ENCODE data around the gene ST7L. TPM values are rescaled to one million over a fixed set of nuclear protein-coding genes. Genes with fewer than 3 reads are reported as not detected.

The ST7L gene
- total and polyA plus RNA-seq, 9 of the 15 experiments (the other 6 are each of a cell fraction or from before 2014, with no cell fraction given), result 9.0 to 32.5 (median 26.6) TPM

DNA sequence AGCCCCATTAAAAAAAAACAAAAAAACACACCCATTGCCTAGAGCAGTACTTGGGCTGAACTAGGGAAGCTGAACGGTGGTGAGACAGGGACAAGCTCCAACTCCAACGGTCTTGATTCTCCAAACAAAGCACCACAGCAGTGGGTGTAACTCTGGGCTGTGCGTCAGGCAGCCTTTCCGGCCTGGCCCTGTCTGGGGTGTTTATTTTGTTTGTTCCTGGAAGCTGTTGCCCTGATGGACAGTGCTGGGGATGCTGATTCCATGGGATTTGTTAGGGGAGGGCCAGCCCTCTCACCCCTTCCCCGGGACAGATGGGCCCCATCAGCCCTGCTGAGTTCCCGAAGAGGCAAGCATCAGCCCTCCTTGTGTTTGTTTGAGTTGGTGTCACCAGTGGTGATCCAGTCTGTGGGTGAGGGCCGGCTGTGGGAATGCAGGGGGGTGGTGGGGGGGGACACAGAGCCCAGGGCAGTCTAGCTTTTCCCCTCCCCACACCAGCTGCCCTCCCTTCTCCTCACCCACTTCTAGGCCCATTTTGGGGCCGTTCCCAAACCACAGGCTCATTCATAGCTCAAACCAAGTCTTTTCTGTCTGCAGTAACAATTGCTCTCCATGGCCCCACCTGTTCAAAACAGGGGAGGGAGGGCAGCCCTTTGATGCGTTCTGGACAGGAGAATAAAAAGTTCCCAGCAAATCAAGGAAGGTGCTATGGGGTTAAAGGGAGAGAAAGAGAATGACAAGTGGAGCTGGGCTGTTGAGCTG, 105.7 kb downstream of the ST7L start:
- WGBS (ENCODE audit: insufficient coverage, low coverage, missing lambda C conversion rate), result 3% methylated on average over 8 of the region's 9 CpGs
- FAIRE-seq (no peak), DNase-seq (ENCODE audit: extremely low read depth in 1 of 4, low spot score in 3 of 4) (no peak), ATAC-seq (no peak)
- in situ Hi-C loops (cut with MboI) (no loop called here), intact Hi-C loops (cut with micrococcal nuclease) (no loop called here)
- no peak for TF ChIP-seq FOXK1 (CRISPR knock-in tag; IDR thresholded peaks at IDR 0.05; ENCODE audit: borderline replicate concordance)
- no peak for TF ChIP-seq GTF2E2 (tag; IDR thresholded peaks at IDR 0.05)
- TF ChIP-seq NR2C1 (IDR thresholded peaks at IDR 0.05), result no peak
- TF ChIP-seq NR2C1 (tag; IDR thresholded peaks at IDR 0.05), result no peak
- no peak for TF ChIP-seq RBM25 (IDR thresholded peaks at IDR 0.05; ENCODE audit: low read depth, low read length, severe bottlenecking)
- no peak for TF ChIP-seq ZNF407 (IDR thresholded peaks at IDR 0.05; ENCODE audit: low read depth)
- no peak for TF ChIP-seq SRSF7 (optimal IDR thresholded peaks at IDR 0.05; ENCODE audit: low read depth, low read length)
- H4K20me1 ChIP-seq (replicated peaks; ENCODE audit: control insufficient read depth, insufficient read depth, low read length), result no peaks in the 10 kb centered on the region
- H3K27ac ChIP-seq (ENCODE audit: extremely low read depth, low read depth, low read length), result no peak overlapping the region
- H3K4me3 ChIP-seq, result no peak overlapping the region
- H3K9ac ChIP-seq (ENCODE audit: insufficient read depth in 1 of 2, low read depth in 2 of 2, low read length in 2 of 2), result no peak overlapping the region
- peaks cover 12 to 54% of the 10 kb centered on the region in 2 experiments for H3K27me3 ChIP-seq (ENCODE audit: control insufficient read depth in 2 of 2, insufficient read depth in 2 of 2, low read length in 2 of 2)
- H3K9me1 ChIP-seq (ENCODE audit: control insufficient read depth, insufficient read depth, low read length), result no peaks in the 10 kb centered on the region
- peaks cover 14 to 19% of the 10 kb centered on the region in 2 experiments for H3K4me1 ChIP-seq (replicated peaks in 1 of 2; ENCODE audit: control insufficient read depth in 2 of 2, insufficient read depth in 2 of 2, low read length in 2 of 2)
- no TSS peak for BruUV-seq (replicated peaks)
- H3K9me3 ChIP-seq (replicated peaks; ENCODE audit: control insufficient read depth, insufficient read depth, low read depth, low read length), result no peaks in the 10 kb centered on the region
- no peak overlapping the region for H3K4me2 ChIP-seq (ENCODE audit: insufficient read depth, low read length)
- H2AFZ ChIP-seq (ENCODE audit: low read depth, low read length), result no peak overlapping the region
- CTCF ChIA-PET (ENCODE audit: low intra/inter-chr PET ratio), result no interaction called here
- no peaks in the 10 kb centered on the region for H3K36me3 ChIP-seq (ENCODE audit: control insufficient read depth, insufficient read depth, low read length)
- POLR2A ChIA-PET, result interaction anchor here (0.6 to 2.6 kb wide), 4 partner anchors 9 to 28 kb away, joined by 3 to 9 read pairs (median 4); no protein-coding TSS in a partner anchor
- H3K79me2 ChIP-seq (ENCODE audit: control insufficient read depth, insufficient read depth, low read length), result no peaks in the 10 kb centered on the region

Data from K562 (cell line).